Measurements from ENCODE around the gene SRL.

Gene SRL

DNA sequence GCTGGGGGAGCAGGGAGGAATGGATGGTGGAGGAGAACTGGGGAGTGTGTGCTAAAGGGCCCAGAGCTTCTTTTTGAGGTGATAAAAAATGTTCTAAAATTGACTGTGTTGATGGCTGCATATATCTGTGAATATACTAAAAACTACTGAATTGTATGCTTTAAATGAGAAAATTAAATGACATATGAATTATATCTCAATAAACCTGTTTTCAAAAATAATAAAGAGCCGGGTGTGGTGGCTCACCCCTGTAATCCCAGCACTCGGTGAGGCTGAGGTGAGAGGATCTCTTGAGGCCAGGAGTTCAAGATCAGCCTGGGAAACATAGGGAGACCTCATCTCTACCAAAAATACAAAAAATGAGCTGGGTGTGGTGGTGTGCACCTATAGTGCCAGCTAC is 16.8 kb downstream of the SRL start:
- H3K27me3 ChIP-seq (ENCODE audit: control insufficient read depth, low read length) = peaks cover 11% of the 10 kb centered on the region; the same call in 1 of the 2 replicates
- H3K79me2 ChIP-seq (ENCODE audit: control insufficient read depth, low read length) = no peaks in the 10 kb centered on the region
- no peak overlapping the region for H3K4me2 ChIP-seq (ENCODE audit: low read length)
- TF ChIP-seq, protein P1, sequence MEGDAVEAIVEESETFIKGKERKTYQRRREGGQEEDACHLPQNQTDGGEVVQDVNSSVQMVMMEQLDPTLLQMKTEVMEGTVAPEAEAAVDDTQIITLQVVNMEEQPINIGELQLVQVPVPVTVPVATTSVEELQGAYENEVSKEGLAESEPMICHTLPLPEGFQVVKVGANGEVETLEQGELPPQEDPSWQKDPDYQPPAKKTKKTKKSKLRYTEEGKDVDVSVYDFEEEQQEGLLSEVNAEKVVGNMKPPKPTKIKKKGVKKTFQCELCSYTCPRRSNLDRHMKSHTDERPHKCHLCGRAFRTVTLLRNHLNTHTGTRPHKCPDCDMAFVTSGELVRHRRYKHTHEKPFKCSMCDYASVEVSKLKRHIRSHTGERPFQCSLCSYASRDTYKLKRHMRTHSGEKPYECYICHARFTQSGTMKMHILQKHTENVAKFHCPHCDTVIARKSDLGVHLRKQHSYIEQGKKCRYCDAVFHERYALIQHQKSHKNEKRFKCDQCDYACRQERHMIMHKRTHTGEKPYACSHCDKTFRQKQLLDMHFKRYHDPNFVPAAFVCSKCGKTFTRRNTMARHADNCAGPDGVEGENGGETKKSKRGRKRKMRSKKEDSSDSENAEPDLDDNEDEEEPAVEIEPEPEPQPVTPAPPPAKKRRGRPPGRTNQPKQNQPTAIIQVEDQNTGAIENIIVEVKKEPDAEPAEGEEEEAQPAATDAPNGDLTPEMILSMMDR (IDR thresholded peaks at IDR 0.05; ENCODE audit: low read depth, low read length, poor library complexity, severe bottlenecking) = no peak
- TF ChIP-seq EZH2phosphoT487 (IDR thresholded peaks at IDR 0.05; ENCODE audit: borderline replicate concordance, low read length) = no peak
- no peaks in the 10 kb centered on the region for H3K36me3 ChIP-seq (ENCODE audit: control insufficient read depth, low read length)
- no peaks in the 10 kb centered on the region for H3K9me3 ChIP-seq (ENCODE audit: control insufficient read depth, insufficient read depth, low read length)
- H4K20me1 ChIP-seq (ENCODE audit: control insufficient read depth, insufficient read depth, low read depth, low read length) = no peaks in the 10 kb centered on the region
- no peaks in the 10 kb centered on the region for H3K4me1 ChIP-seq (ENCODE audit: control insufficient read depth, low read length)
- H3K27ac ChIP-seq (ENCODE audit: low read depth, low read length) = no peak overlapping the region
- no peaks in the 10 kb centered on the region for H3K9me2 ChIP-seq (replicated peaks; ENCODE audit: control insufficient read depth, low read length)
- no peak overlapping the region for H3K4me3 ChIP-seq (ENCODE audit: low read length)
- no peaks in the 10 kb centered on the region for H3F3A ChIP-seq (ENCODE audit: control insufficient read depth, insufficient read depth)

DNA sequence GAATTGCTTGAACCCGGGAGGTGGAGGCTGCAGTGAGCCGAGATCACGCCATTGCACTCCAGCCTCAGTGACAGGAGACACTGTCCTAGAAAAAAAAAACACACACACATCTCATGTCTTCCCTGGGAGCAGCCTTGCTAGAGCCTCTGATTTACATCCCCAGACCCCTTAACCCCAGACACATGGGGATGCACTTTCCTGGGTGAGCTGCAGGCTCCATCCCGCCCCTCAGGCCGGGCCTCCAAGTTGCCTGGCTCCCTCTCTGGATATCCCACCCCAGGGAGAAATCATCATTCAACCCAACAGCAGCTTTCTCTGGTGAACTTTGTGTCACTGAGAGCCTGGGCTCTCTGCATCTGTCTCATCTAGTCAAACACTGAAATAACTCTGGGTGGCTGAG is 21.5 kb downstream of the SRL start:
- Histone ChIP-seq H3K9me2 (replicated peaks; ENCODE audit: control insufficient read depth, low read length) (no peaks in the 10 kb centered on the region), H3K4me2 (ENCODE audit: low read length) (no peak overlapping the region), H3K4me1 (ENCODE audit: control insufficient read depth, low read length) (no peaks in the 10 kb centered on the region), H3K9me3 (ENCODE audit: control insufficient read depth, insufficient read depth, low read length) (no peaks in the 10 kb centered on the region), H3K4me3 (ENCODE audit: low read length) (no peak overlapping the region), H3K27ac (ENCODE audit: low read depth, low read length) (no peak overlapping the region), H3K79me2 (ENCODE audit: control insufficient read depth, low read length) (no peaks in the 10 kb centered on the region), H3K27me3 (ENCODE audit: control insufficient read depth, low read length) (peaks cover 16% of the 10 kb centered on the region; the same call in 1 of the 2 replicates), H3K36me3 (ENCODE audit: control insufficient read depth, low read length) (no peaks in the 10 kb centered on the region), H4K20me1 (ENCODE audit: control insufficient read depth, insufficient read depth, low read depth, low read length) (no peaks in the 10 kb centered on the region), H3F3A (ENCODE audit: control insufficient read depth, insufficient read depth) (no peaks in the 10 kb centered on the region)
- no peak for TF ChIP-seq EZH2phosphoT487 (IDR thresholded peaks at IDR 0.05; ENCODE audit: borderline replicate concordance, low read length)
- TF ChIP-seq, protein P1 (IDR thresholded peaks at IDR 0.05; ENCODE audit: low read depth, low read length, poor library complexity, severe bottlenecking) = no peak

DNA sequence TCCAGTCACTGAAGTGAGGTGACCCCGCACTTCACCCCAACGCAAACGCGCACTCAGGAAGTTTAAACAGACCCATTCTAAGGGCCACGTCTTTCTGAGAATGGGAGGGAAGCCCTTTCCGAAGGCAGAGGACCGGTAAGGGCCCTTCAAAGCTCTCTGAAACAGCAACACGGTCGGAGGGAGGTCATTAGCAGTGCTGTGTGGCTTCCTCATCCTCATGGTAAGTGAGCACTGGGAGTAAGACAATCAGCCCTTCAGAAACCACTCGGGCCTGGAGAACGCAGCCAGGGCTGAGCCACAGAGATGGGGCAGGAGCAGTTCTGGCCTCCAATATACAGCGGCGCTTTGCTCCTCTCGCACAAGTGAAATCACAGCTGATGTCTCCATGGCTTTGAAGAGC is 23.7 kb downstream of the SRL start:
- Histone ChIP-seq H3F3A (ENCODE audit: control insufficient read depth, insufficient read depth) (no peaks in the 10 kb centered on the region), H3K4me1 (ENCODE audit: control insufficient read depth, low read length) (no peaks in the 10 kb centered on the region), H3K4me3 (ENCODE audit: low read length) (no peak overlapping the region), H3K9me2 (replicated peaks; ENCODE audit: control insufficient read depth, low read length) (no peaks in the 10 kb centered on the region), H3K4me2 (ENCODE audit: low read length) (no peak overlapping the region), H3K9me3 (ENCODE audit: control insufficient read depth, insufficient read depth, low read length) (no peaks in the 10 kb centered on the region), H3K27ac (ENCODE audit: low read depth, low read length) (no peak overlapping the region), H3K79me2 (ENCODE audit: control insufficient read depth, low read length) (no peaks in the 10 kb centered on the region), H4K20me1 (ENCODE audit: control insufficient read depth, insufficient read depth, low read depth, low read length) (no peaks in the 10 kb centered on the region), H3K27me3 (ENCODE audit: control insufficient read depth, low read length) (peaks cover 19% of the 10 kb centered on the region; the same call in 1 of the 2 replicates), H3K36me3 (ENCODE audit: control insufficient read depth, low read length) (no peaks in the 10 kb centered on the region)
- TF ChIP-seq, protein P1 (IDR thresholded peaks at IDR 0.05; ENCODE audit: low read depth, low read length, poor library complexity, severe bottlenecking) = no peak
- TF ChIP-seq EZH2phosphoT487 (IDR thresholded peaks at IDR 0.05; ENCODE audit: borderline replicate concordance, low read length) = no peak

Data from DOHH2 (cell line).